HG02870 (cell line): Measurements from ENCODE around the gene PCGF3.
"Not testable (repeated sequence)": the region's sequence is repeated elsewhere in the genome, so short reads cannot be mapped to it uniquely, and the experiment has no call there.

Experiments
- ATAC-seq: cut with Tn5 transposase; IDR thresholded peaks from one replicate; pipeline ENCODE4 v1.9.1; 2021; ENCODE audit warnings: mild to moderate bottlenecking, moderate library complexity; ENCODE audit not compliant: unreplicated experiment

The PCGF3 gene

GRCh38 chr4:703336-704197 lies 2.1 kb upstream of the PCGF3 start:
- no peak for ATAC-seq

- no peak for ATAC-seq
Observed at GRCh38 chr4:704198-704891, 1.3 kb upstream of the PCGF3 start.

GRCh38 chr4:704971-705277 lies 708 bp upstream of the PCGF3 start:
- no peak for ATAC-seq

GRCh38 chr4:706083-706633 lies 526 bp downstream of the PCGF3 start:
- not testable (repeated sequence) for ATAC-seq

GRCh38 chr4:706834-707598 lies 1.4 kb downstream of the PCGF3 start:
- ATAC-seq, result no peak

GRCh38 chr4:707929-708630 lies 2.4 kb downstream of the PCGF3 start:
- no peak for ATAC-seq

- ATAC-seq, result no peak
Observed at GRCh38 chr4:708631-708933, 3.0 kb downstream of the PCGF3 start.

GRCh38 chr4:709348-709747 lies 3.7 kb downstream of the PCGF3 start:
- ATAC-seq, result no peak

- no peak for ATAC-seq
Observed at GRCh38 chr4:710116-710515, 4.5 kb downstream of the PCGF3 start.

GRCh38 chr4:710916-711315 lies 5.3 kb downstream of the PCGF3 start:
- ATAC-seq, result no peak

- ATAC-seq, result no peak
Observed at GRCh38 chr4:712093-712492, 6.5 kb downstream of the PCGF3 start.

- no peak for ATAC-seq
Observed at GRCh38 chr4:712916-713632, 7.4 kb downstream of the PCGF3 start.

- ATAC-seq, result no peak
Observed at GRCh38 chr4:714087-714486, 8.5 kb downstream of the PCGF3 start.

GRCh38 chr4:717601-718320 lies 12.1 kb downstream of the PCGF3 start:
- no peak for ATAC-seq

- ATAC-seq, result no peak
Observed at GRCh38 chr4:718460-718859, 12.8 kb downstream of the PCGF3 start.

GRCh38 chr4:720111-720860 lies 14.7 kb downstream of the PCGF3 start:
- ATAC-seq, result no peak

GRCh38 chr4:721261-722168 lies 15.9 kb downstream of the PCGF3 start:
- no peak for ATAC-seq

- no peak for ATAC-seq
Observed at GRCh38 chr4:722169-722725, 16.6 kb downstream of the PCGF3 start.
